ENCODE data around the gene GOLGA2. TPM values are rescaled to one million over a fixed set of nuclear protein-coding genes. Genes with fewer than 3 reads are reported as not detected.

The GOLGA2 gene
- total RNA-seq, 1 experiment from 2014 or later: 51.0 TPM

- no peak overlapping the region for H4K5ac ChIP-seq (ENCODE audit: insufficient read length, low read depth, low read length)
- no peak overlapping the region for H3K4ac ChIP-seq (ENCODE audit: low read depth, low read length)
- no peaks in the 10 kb centered on the region for H3K4me1 ChIP-seq (ENCODE audit: insufficient read depth, low read length)
- no peaks in the 10 kb centered on the region for H3K27me3 ChIP-seq (ENCODE audit: insufficient read depth, low read length)
- DNase-seq: peak; percentile 100
- H2BK12ac ChIP-seq (ENCODE audit: insufficient read length, low read depth, low read length): no peak overlapping the region
- Mint-ChIP-seq H3K27me3 (ENCODE audit: low read depth) (no peaks in the 10 kb centered on the region; the same call in 1 of the 2 replicates), H3K27ac (peak overlapping the region; percentile 7 to 87 (median 59); a peak in 5 of 7 replicates), H3K4me3 (peak overlapping the region; percentile 63 to 66), H3K9me3 (no peaks in the 10 kb centered on the region), H3K4me1 (peaks cover 12 to 14% of the 10 kb centered on the region in 2 experiments), H3K36me3 (ENCODE audit: insufficient read depth in 1 of 3, low read depth in 3 of 3) (peaks cover 11 to 41% (median 31%) of the 10 kb centered on the region in 3 experiments)
- H3K79me2 ChIP-seq (ENCODE audit: insufficient read depth, low read length): no peaks in the 10 kb centered on the region
- H2AK5ac ChIP-seq (ENCODE audit: insufficient read length, low read length): no peak overlapping the region
- no peak overlapping the region for H2BK15ac ChIP-seq (ENCODE audit: low read depth, low read length)
- no peaks in the 10 kb centered on the region for H3K9me3 ChIP-seq (ENCODE audit: control insufficient read depth, low read depth, low read length)
- H2BK120ac ChIP-seq (ENCODE audit: low read depth, low read length, poor library complexity, severe bottlenecking): no peak overlapping the region
- H2BK20ac ChIP-seq (ENCODE audit: low read depth, low read length, poor library complexity, severe bottlenecking): no peak overlapping the region
- H3K23me2 ChIP-seq (ENCODE audit: insufficient read length, low read depth, low read length, poor library complexity, severe bottlenecking): peaks cover 3% of the 10 kb centered on the region
- H3T11ph ChIP-seq (ENCODE audit: low read length): no peak overlapping the region
- H3K9ac ChIP-seq (ENCODE audit: extremely low read depth, insufficient read length, low read length): no peak overlapping the region
- H3K27ac ChIP-seq (ENCODE audit: insufficient read length, low read depth, low read length): no peak overlapping the region
- no peak; the same call in 2 of the 3 replicates for TF ChIP-seq CTCF (conservative IDR thresholded peaks at IDR 0.05)
- H2BK5ac ChIP-seq (ENCODE audit: insufficient read length, low read length): no peak overlapping the region
- H2AFZ ChIP-seq (ENCODE audit: low read length): no peak overlapping the region
- no peak overlapping the region for H3K23ac ChIP-seq (ENCODE audit: insufficient read length, low read depth, low read length)
- no peaks in the 10 kb centered on the region for H3K79me1 ChIP-seq (ENCODE audit: insufficient read depth, low read depth, low read length, poor library complexity, severe bottlenecking)
- no peak overlapping the region for H3K56ac ChIP-seq (ENCODE audit: insufficient read length, low read depth, low read length)
- H3K4me2 ChIP-seq (ENCODE audit: insufficient read depth, insufficient read length, low read length): peak overlapping the region; percentile 36
- peaks cover 4% of the 10 kb centered on the region for H4K20me1 ChIP-seq (ENCODE audit: control insufficient read depth, insufficient read depth, insufficient read length)
- no peak overlapping the region for H4K8ac ChIP-seq (replicated peaks; ENCODE audit: insufficient read length, low read depth, low read length)
- H3K18ac ChIP-seq (ENCODE audit: insufficient read length, low read depth, low read length): no peak overlapping the region
- no peak overlapping the region for H3K14ac ChIP-seq (ENCODE audit: insufficient read depth, low read length)
- WGBS (ENCODE audit: extremely low coverage, insufficient read length, low lambda C conversion rate): no CpG with 5 or more reads among the region's 47 CpGs
- H4K91ac ChIP-seq (ENCODE audit: insufficient read length, low read depth, low read length): no peak overlapping the region
Observed at GRCh38 chr9:128218518-128219389, 57.1 kb downstream of the GOLGA2 start.
